ENCODE measurements around the gene TRPV4. TPM values are rescaled to one million over a fixed set of nuclear protein-coding genes. Genes with fewer than 3 reads are reported as not detected.

The TRPV4 gene
- total and polyA plus RNA-seq, 10 of the 15 experiments (the other 5 are each of a cell fraction or from before 2014, with no cell fraction given), result not detected

- no TSS peak for BruUV-seq (replicated peaks)
- no peak overlapping the region for H3K27ac ChIP-seq (ENCODE audit: control insufficient read depth, insufficient read depth)
- ATAC-seq (no peak), DNase-seq (ENCODE audit: low read depth, low spot score) (no peak), FAIRE-seq (no peak)
- H3K4me2 ChIP-seq (ENCODE audit: control insufficient read depth, insufficient read depth), result no peak overlapping the region
- POLR2A ChIA-PET, result no interaction called here
- H4K20me1 ChIP-seq (ENCODE audit: control insufficient read depth, insufficient read depth), result no peaks in the 10 kb centered on the region
- TF ChIP-seq SKIL (IDR thresholded peaks at IDR 0.05; ENCODE audit: low read depth, poor library complexity, severe bottlenecking), result no peak
- TF ChIP-seq POLR2AphosphoS2 (IDR thresholded peaks at IDR 0.05; ENCODE audit: low read depth, low read length), result no peak
- no peak for TF ChIP-seq SUZ12 (IDR thresholded peaks at IDR 0.05; ENCODE audit: unreplicated experiment)
- TF ChIP-seq, protein P1, sequence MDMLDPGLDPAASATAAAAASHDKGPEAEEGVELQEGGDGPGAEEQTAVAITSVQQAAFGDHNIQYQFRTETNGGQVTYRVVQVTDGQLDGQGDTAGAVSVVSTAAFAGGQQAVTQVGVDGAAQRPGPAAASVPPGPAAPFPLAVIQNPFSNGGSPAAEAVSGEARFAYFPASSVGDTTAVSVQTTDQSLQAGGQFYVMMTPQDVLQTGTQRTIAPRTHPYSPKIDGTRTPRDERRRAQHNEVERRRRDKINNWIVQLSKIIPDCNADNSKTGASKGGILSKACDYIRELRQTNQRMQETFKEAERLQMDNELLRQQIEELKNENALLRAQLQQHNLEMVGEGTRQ (IDR thresholded peaks at IDR 0.05; ENCODE audit: borderline replicate concordance, low read depth, low read length), result no peak
- no peak for TF ChIP-seq JUND (IDR thresholded peaks at IDR 0.05; ENCODE audit: low read depth, low read length)
- no peak for TF ChIP-seq ASH2L (IDR thresholded peaks at IDR 0.05; ENCODE audit: borderline replicate concordance, low read depth)
- TF ChIP-seq BMI1 (IDR thresholded peaks at IDR 0.05; ENCODE audit: borderline replicate concordance), result no peak
- TF ChIP-seq SMAD1 (IDR thresholded peaks at IDR 0.05; ENCODE audit: low read depth, partially characterized antibody), result no peak
- no peak overlapping the region for H3K4me3 ChIP-seq
- CTCF ChIA-PET, result no interaction called here
- no peaks in the 10 kb centered on the region for H3K4me1 ChIP-seq (ENCODE audit: control insufficient read depth, insufficient read depth, low read length)
- H2AFZ ChIP-seq (ENCODE audit: control insufficient read depth, low read depth, low read length), result no peak overlapping the region
- RAD21 ChIA-PET (ENCODE audit: unreplicated experiment), result no interaction called here
- in situ Hi-C loops (cut with MboI), result no loop called here
- SMC1A ChIA-PET (ENCODE audit: uncharacterized antibody, unreplicated experiment), result no interaction called here
- no peaks in the 10 kb centered on the region for H3K27me3 ChIP-seq (replicated peaks in 1 of 2; ENCODE audit: control insufficient read depth in 2 of 2, insufficient read depth in 2 of 2, low read length in 1 of 2)
- no peaks in the 10 kb centered on the region; the same call in 1 of the 3 replicates for H3K9me3 ChIP-seq (replicated peaks; ENCODE audit: control insufficient read depth, insufficient read depth, low read length)
- 41% methylated on average over 11 of the region's 11 CpGs for WGBS (ENCODE audit: insufficient coverage, insufficient replicate concordance, low lambda C conversion rate, missing lambda C conversion rate)
- H3K79me2 ChIP-seq (ENCODE audit: control insufficient read depth, insufficient read depth, low read length), result no peaks in the 10 kb centered on the region
- intact Hi-C loops (cut with micrococcal nuclease; ENCODE audit: unreplicated experiment), result no loop called here
- no peaks in the 10 kb centered on the region for H3K36me3 ChIP-seq (ENCODE audit: control insufficient read depth in 2 of 2, insufficient read depth in 2 of 2, low read length in 1 of 2)
- H3K9ac ChIP-seq (ENCODE audit: control insufficient read depth, insufficient read depth, low read length), result no peak overlapping the region
These were observed 75.4 kb downstream of the TRPV4 start for GRCh38 chr12:109757671-109758265.

Data from GM12878 (cell line).